HCT116 (cell line): ENCODE results near the gene PHACTR1.

ENCODE experiments used
- YY1 ChIP-seq: IDR thresholded peaks from 2 replicates; pipeline ENCODE4 v1.6.1; 2011; ENCODE audit warnings: low read length, low read depth, moderate library complexity, mild to moderate bottlenecking; ENCODE audit not compliant: insufficient replicate concordance; ENCODE audit errors: extremely low read depth
- TF ChIP-seq, protein P1 (sequence below): IDR thresholded peaks from 2 replicates; pipeline ENCODE4 v1.6.1; 2012

DNA sequence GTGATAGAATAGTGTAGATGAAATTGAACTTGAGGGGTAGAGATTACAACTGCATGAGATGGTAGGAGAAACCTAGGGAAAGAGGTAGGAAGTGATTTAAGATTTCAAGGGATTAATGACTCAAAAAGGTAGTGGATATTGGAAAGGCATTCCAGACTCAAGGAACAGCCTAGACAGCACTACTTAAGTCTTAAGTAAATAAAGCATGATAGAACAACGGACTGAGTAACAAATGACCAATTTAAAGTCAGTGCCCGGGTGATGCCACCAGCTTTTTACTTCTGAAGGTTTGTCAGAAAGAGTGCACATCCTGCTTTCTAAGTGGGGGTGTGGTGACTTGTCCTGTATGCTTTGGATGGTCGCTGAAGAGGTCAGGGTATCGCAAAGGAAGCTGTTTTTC lies 81.8 kb downstream of the PHACTR1 start:
- no peak for TF ChIP-seq YY1
- TF ChIP-seq, protein P1, sequence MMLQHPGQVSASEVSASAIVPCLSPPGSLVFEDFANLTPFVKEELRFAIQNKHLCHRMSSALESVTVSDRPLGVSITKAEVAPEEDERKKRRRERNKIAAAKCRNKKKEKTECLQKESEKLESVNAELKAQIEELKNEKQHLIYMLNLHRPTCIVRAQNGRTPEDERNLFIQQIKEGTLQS, result no peak
